Mesendoderm (in vitro differentiated cells): ENCODE results near the gene MAP3K12.

Experiments
- DNase-seq: peaks from one replicate; pipeline ENCODE4 v3.0.0; 2013
- H2AK5ac ChIP-seq: 2 replicates; pipeline ENCODE4 v1.6.1; 2013; ENCODE audit warnings: low read length, inconsistent platforms
- H2BK120ac ChIP-seq: 2 replicates; pipeline ENCODE4 v1.6.1; 2013; ENCODE audit warnings: low read depth, mild to moderate bottlenecking, low read length, moderate library complexity, mixed read lengths
- H2BK15ac ChIP-seq: replicated peaks from 2 replicates; pipeline ENCODE4 v1.6.1; 2013; ENCODE audit warnings: low read depth, mild to moderate bottlenecking, moderate library complexity
- H2BK5ac ChIP-seq: 2 replicates; pipeline ENCODE4 v1.6.1; 2013; ENCODE audit warnings: low read length, inconsistent platforms
- H3K18ac ChIP-seq: 2 replicates; pipeline ENCODE4 v1.6.1; 2013; ENCODE audit warnings: mild to moderate bottlenecking, low read length, mixed read lengths
- H3K23ac ChIP-seq: one replicate; pipeline ENCODE4 v1.6.1; 2013; ENCODE audit warnings: low read length
- H3K27ac ChIP-seq: 2 replicates; pipeline ENCODE4 v1.5.1; 2013; ENCODE audit warnings: low read depth, mild to moderate bottlenecking, inconsistent platforms, low read length, moderate library complexity
- H3K27me3 ChIP-seq: 2 replicates; pipeline ENCODE4 v1.6.1; 2013; ENCODE audit warnings: low read length, control low read depth, mild to moderate bottlenecking, inconsistent platforms; ENCODE audit not compliant: insufficient read depth, poor library complexity
- H3K36me3 ChIP-seq: 2 replicates; pipeline ENCODE4 v1.6.1; 2013; ENCODE audit warnings: low read length, inconsistent platforms; ENCODE audit not compliant: control insufficient read depth, insufficient read depth
- H3K4ac ChIP-seq: one replicate; pipeline ENCODE4 v1.6.1; 2013; ENCODE audit warnings: low read depth, mild to moderate bottlenecking, low read length, moderate library complexity
- H3K4me1 ChIP-seq: 2 replicates; pipeline ENCODE4 v1.6.1; 2013; ENCODE audit warnings: low read depth, low read length, inconsistent platforms; ENCODE audit not compliant: control insufficient read depth
- H3K4me2 ChIP-seq: 2 replicates; pipeline ENCODE4 v1.6.1; 2013; ENCODE audit warnings: low read length
- H3K4me3 ChIP-seq: 2 replicates; pipeline ENCODE4 v1.5.1; 2013; ENCODE audit warnings: mild to moderate bottlenecking, low read length
- H3K56ac ChIP-seq: one replicate; pipeline ENCODE4 v1.6.1; 2013; ENCODE audit warnings: low read length
- H3K79me1 ChIP-seq: 2 replicates; pipeline ENCODE4 v1.6.1; 2013; ENCODE audit warnings: low read length, inconsistent platforms
- H3K79me2 ChIP-seq: 2 replicates; pipeline ENCODE4 v1.6.1; 2013; ENCODE audit warnings: mild to moderate bottlenecking, low read length; ENCODE audit not compliant: control insufficient read depth, insufficient read depth
- H3K9ac ChIP-seq: 2 replicates; pipeline ENCODE4 v1.6.1; 2013; ENCODE audit warnings: low read length, inconsistent platforms
- H4K5ac ChIP-seq: one replicate; pipeline ENCODE4 v1.6.1; 2013; ENCODE audit warnings: low read length
- H4K8ac ChIP-seq: one replicate; pipeline ENCODE4 v1.6.1; 2013; ENCODE audit warnings: low read depth, mild to moderate bottlenecking, control low read depth, low read length, moderate library complexity
- WGBS: extraction: QIAGEN DNeasy Blood & Tissue Kit; methylation state at CpG from one replicate; pipeline ENCODE4 v1.1.7; 2013; ENCODE audit warnings: low lambda C conversion rate, missing lambda C conversion rate; ENCODE audit not compliant: insufficient coverage; ENCODE audit errors: extremely low coverage; 5-methylcytosine and 5-hydroxymethylcytosine counted together

MAP3K12 gene

GRCh38 chr12:53506881-53507602 is 7.8 kb upstream of the MAP3K12 start, which contains the start of gene NPFF:
Gene NPFF (minus strand): TSS chr12:53507484. CDS start chr12:53507474, 10 bp downstream.
- Histone ChIP-seq H3K4me1 (peaks cover 2% of the 10 kb centered on the region), H3K4ac (no peak within 1 kb of the TSS), H4K8ac (no peak within 1 kb of the TSS), H2AK5ac (no peak within 1 kb of the TSS), H3K36me3 (no peaks in the 10 kb centered on the region), H3K4me2 (no peak within 1 kb of the TSS), H3K9ac (no peak within 1 kb of the TSS), H4K5ac (no peak within 1 kb of the TSS), H2BK5ac (no peak within 1 kb of the TSS), H2BK120ac (no peak within 1 kb of the TSS), H3K27ac (no peak within 1 kb of the TSS), H3K27me3 (no peaks in the 10 kb centered on the region), H3K56ac (no peak within 1 kb of the TSS), H2BK15ac (no peak within 1 kb of the TSS), H3K23ac (no peak within 1 kb of the TSS), H3K79me1 (peaks cover 4% of the 10 kb centered on the region), H3K79me2 (peaks cover 2% of the 10 kb centered on the region), H3K18ac (no peak within 1 kb of the TSS), H3K4me3 (no peak within 1 kb of the TSS)
- WGBS = no CpG with 5 or more reads among the region's 9 CpGs
- DNase-seq = no peak

- no CpG with 5 or more reads among the region's 2 CpGs for WGBS
- Histone ChIP-seq H3K79me1 (peaks cover 9% of the 10 kb centered on the region), H3K4me2 (no peak overlapping the region), H2BK120ac (no peak overlapping the region), H2BK15ac (no peak overlapping the region), H3K23ac (no peak overlapping the region), H3K79me2 (peaks cover 7% of the 10 kb centered on the region), H3K36me3 (no peaks in the 10 kb centered on the region), H3K27me3 (no peaks in the 10 kb centered on the region), H2BK5ac (no peak overlapping the region), H3K27ac (no peak overlapping the region), H2AK5ac (no peak overlapping the region), H3K4ac (no peak overlapping the region), H3K4me3 (no peak overlapping the region), H3K56ac (no peak overlapping the region), H3K9ac (no peak overlapping the region), H4K8ac (no peak overlapping the region), H3K18ac (no peak overlapping the region), H4K5ac (no peak overlapping the region), H3K4me1 (peaks cover 8% of the 10 kb centered on the region)
- no peak for DNase-seq
Measured at GRCh38 chr12:53506450-53506785, 7.2 kb upstream of the MAP3K12 start.

- DNase-seq = no peak
Measured at GRCh38 chr12:53505555-53506449, 6.5 kb upstream of the MAP3K12 start.

GRCh38 chr12:53505086-53505485 is 5.8 kb upstream of the MAP3K12 start:
- no peak for DNase-seq
- H2BK120ac ChIP-seq = no peak overlapping the region
- H2BK5ac ChIP-seq = no peak overlapping the region
- H3K36me3 ChIP-seq = no peaks in the 10 kb centered on the region
- H3K79me1 ChIP-seq = peaks cover 9% of the 10 kb centered on the region
- no peak overlapping the region for H2BK15ac ChIP-seq
- H4K8ac ChIP-seq = no peak overlapping the region
- peaks cover 8% of the 10 kb centered on the region for H3K4me1 ChIP-seq
- H2AK5ac ChIP-seq = no peak overlapping the region
- peaks cover 7% of the 10 kb centered on the region for H3K79me2 ChIP-seq
- no peak overlapping the region for H3K4me3 ChIP-seq
- no peak overlapping the region for H3K18ac ChIP-seq
- H3K23ac ChIP-seq = no peak overlapping the region
- H3K27ac ChIP-seq = no peak overlapping the region
- H4K5ac ChIP-seq = no peak overlapping the region
- H3K4me2 ChIP-seq = no peak overlapping the region
- no peak overlapping the region for H3K9ac ChIP-seq
- no peaks in the 10 kb centered on the region for H3K27me3 ChIP-seq
- WGBS = no CpG with 5 or more reads among the region's 10 CpGs
- H3K4ac ChIP-seq = no peak overlapping the region
- H3K56ac ChIP-seq = no peak overlapping the region

More at GRCh38 chr12:53505555-53506449, 6.5 kb upstream of the MAP3K12 start:
- no peak overlapping the region for H3K4me3 ChIP-seq
- no peak overlapping the region for H4K8ac ChIP-seq
- no peak overlapping the region for H2BK5ac ChIP-seq
- no peak overlapping the region for H3K4ac ChIP-seq
- no peaks in the 10 kb centered on the region for H3K36me3 ChIP-seq
- H3K79me1 ChIP-seq = peaks cover 9% of the 10 kb centered on the region
- H3K23ac ChIP-seq = no peak overlapping the region
- no peak overlapping the region for H3K9ac ChIP-seq
- H3K4me2 ChIP-seq = no peak overlapping the region
- no peak overlapping the region for H3K18ac ChIP-seq
- no peak overlapping the region for H3K27ac ChIP-seq
- WGBS = no CpG with 5 or more reads among the region's 19 CpGs
- H3K56ac ChIP-seq = no peak overlapping the region
- H3K4me1 ChIP-seq = peaks cover 8% of the 10 kb centered on the region
- no peak overlapping the region for H2AK5ac ChIP-seq
- H2BK120ac ChIP-seq = no peak overlapping the region
- H3K79me2 ChIP-seq = peaks cover 7% of the 10 kb centered on the region
- no peaks in the 10 kb centered on the region for H3K27me3 ChIP-seq
- no peak overlapping the region for H2BK15ac ChIP-seq
- H4K5ac ChIP-seq = no peak overlapping the region

DNA sequence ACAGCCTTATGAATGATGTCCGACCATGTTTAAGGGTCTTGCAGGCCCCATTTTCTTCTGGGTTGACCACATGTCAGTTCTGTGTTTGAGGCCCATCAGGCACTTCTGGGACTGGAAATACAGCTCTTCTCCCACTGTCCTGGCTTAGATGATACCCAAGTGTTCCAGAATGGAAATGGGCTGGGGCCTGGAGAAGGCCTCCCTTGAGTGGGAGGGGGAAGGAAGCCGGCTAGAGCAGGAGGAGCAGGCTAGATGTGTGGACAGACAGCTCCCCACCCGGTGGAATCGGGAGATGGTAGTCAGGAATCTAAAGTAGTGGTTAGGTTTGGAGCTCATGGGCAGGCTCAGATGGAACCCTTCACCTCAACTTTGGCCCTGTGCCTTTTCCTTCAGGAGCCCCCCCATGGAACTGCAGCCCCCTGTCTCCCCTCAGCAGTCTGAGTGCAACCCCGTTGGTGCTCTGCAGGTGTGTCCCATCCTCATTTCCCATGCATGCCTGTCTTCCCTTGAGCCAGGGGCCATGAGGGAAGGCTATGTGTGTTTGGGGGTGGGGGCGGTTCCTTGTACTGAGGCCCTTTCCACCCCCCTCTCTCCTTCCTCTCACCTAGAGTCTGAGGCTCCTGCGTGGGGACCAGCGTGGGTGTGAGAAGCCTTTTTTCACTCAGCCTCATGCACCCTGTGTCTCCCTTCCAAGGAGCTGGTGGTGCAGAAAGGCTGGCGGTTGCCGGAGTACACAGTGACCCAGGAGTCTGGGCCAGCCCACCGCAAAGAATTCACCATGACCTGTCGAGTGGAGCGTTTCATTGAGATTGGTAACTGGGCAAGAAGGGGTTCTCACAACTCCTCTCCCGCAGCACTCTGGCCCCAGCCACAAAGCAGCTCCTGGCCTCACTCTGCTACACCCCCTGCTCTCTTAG is 5.0 kb upstream of the MAP3K12 start:
- Histone ChIP-seq H3K4me3 (no peak overlapping the region), H2BK120ac (no peak overlapping the region), H3K9ac (no peak overlapping the region), H3K79me1 (peaks cover 9% of the 10 kb centered on the region), H3K56ac (no peak overlapping the region), H3K4me2 (no peak overlapping the region), H3K27ac (no peak overlapping the region), H3K23ac (no peak overlapping the region), H3K79me2 (peaks cover 7% of the 10 kb centered on the region), H2BK15ac (no peak overlapping the region), H3K4me1 (peaks cover 8% of the 10 kb centered on the region), H4K8ac (no peak overlapping the region), H3K4ac (no peak overlapping the region), H4K5ac (no peak overlapping the region), H3K27me3 (no peaks in the 10 kb centered on the region), H2AK5ac (no peak overlapping the region), H2BK5ac (no peak overlapping the region), H3K36me3 (no peaks in the 10 kb centered on the region), H3K18ac (no peak overlapping the region)
- DNase-seq = no peak
- no CpG with 5 or more reads among the region's 14 CpGs for WGBS
